OCI-LY7 (cell line): ENCODE measurements around the gene PSMG2. TPM values are rescaled to one million over a fixed set of nuclear protein-coding genes. Genes with fewer than 3 reads are reported as not detected.

Experiments used
- BruUV-seq: library from RNA; stranded (reverse); fragments of 400-500 nt; replicated peaks from 2 replicates; lab custom pipeline; 2021; lab: Mats Ljungman, UMichigan
- CTCF ChIA-PET: fragments of 300-600 bp; sonication (Branson Sonifier 250); formaldehyde crosslinking; loops from one replicate; lab custom pipeline; 2022; ENCODE audit warnings: antibody characterized with exemption; ENCODE audit not compliant: unreplicated experiment; lab: Charles Lee
- POLR2A ChIA-PET: fragments of 300-600 bp; sonication (Branson Sonifier 250); formaldehyde crosslinking; loops from one replicate; lab custom pipeline; 2022; ENCODE audit warnings: antibody characterized with exemption; lab: Charles Lee
- DNase-seq: peaks from one replicate; pipeline ENCODE4 v3.0.0-alpha.2; 2015; ENCODE audit warnings: low spot score
- H2AFZ ChIP-seq: fragments of 200-600 bp; sonication (generic), shearing (Covaris generic); 2 replicates; pipeline ENCODE4 v1.6.1; 2014; ENCODE audit warnings: mild to moderate bottlenecking, antibody characterized with exemption, low read length, moderate library complexity
- H3K27ac ChIP-seq: fragments of 200-600 bp; sonication (generic); 2 replicates; pipeline ENCODE4 v1.5.1; 2014; ENCODE audit warnings: mixed run types, low read depth, mild to moderate bottlenecking, moderate library complexity, low read length, inconsistent platforms; ENCODE audit not compliant: poor library complexity, severe bottlenecking
- H3K36me3 ChIP-seq: fragments of 200-600 bp; sonication (generic); 2 replicates; pipeline ENCODE4 v1.6.1; 2014; ENCODE audit warnings: mild to moderate bottlenecking, antibody characterized with exemption, low read length, moderate library complexity, mixed read lengths; ENCODE audit not compliant: insufficient read depth
- H3K4me1 ChIP-seq: fragments of 200-600 bp; sonication (generic); 2 replicates; pipeline ENCODE4 v1.5.1; 2014; ENCODE audit warnings: mild to moderate bottlenecking, low read length; ENCODE audit not compliant: insufficient read depth, poor library complexity, severe bottlenecking
- H3K4me2 ChIP-seq: fragments of 200-600 bp; sonication (generic); 2 replicates; pipeline ENCODE4 v1.6.1; 2014; ENCODE audit warnings: mild to moderate bottlenecking, low read length
- H3K4me3 ChIP-seq: fragments of 200-600 bp; sonication (generic); 2 replicates; pipeline ENCODE4 v1.5.1; 2014; ENCODE audit warnings: mild to moderate bottlenecking, low read depth, low read length; ENCODE audit not compliant: poor library complexity, severe bottlenecking
- H3K79me2 ChIP-seq: fragments of 200-600 bp; sonication (generic); 2 replicates; pipeline ENCODE4 v1.6.1; 2016; ENCODE audit warnings: low read depth, mild to moderate bottlenecking, low read length, moderate library complexity, mixed read lengths; ENCODE audit not compliant: insufficient read depth
- H3K9me2 ChIP-seq: fragments of 200-600 bp; sonication (generic); 2 replicates; pipeline ENCODE4 v1.6.1; 2016; ENCODE audit warnings: mild to moderate bottlenecking, low read length, mixed read lengths; ENCODE audit not compliant: insufficient read depth
- H3K9me3 ChIP-seq: fragments of 200-600 bp; sonication (generic); 2 replicates; pipeline ENCODE4 v1.6.1; 2014; ENCODE audit warnings: mild to moderate bottlenecking, mixed run types, low read length, mixed read lengths
- H4K20me1 ChIP-seq: fragments of 200-600 bp; sonication (generic); 2 replicates; pipeline ENCODE4 v1.6.1; 2014; ENCODE audit warnings: mild to moderate bottlenecking, antibody characterized with exemption, low read length, moderate library complexity, mixed read lengths; ENCODE audit not compliant: insufficient read depth
- EZH2phosphoT487 ChIP-seq: fragments of 200-600 bp; sonication (generic); IDR thresholded peaks from 2 replicates; pipeline ENCODE4 v1.6.1; 2018; ENCODE audit warnings: low read depth, borderline replicate concordance, mild to moderate bottlenecking, mixed run types, antibody characterized with exemption, low read length, moderate library complexity, mixed read lengths
- intact Hi-C: fragments of 100-400 bp; cut with micrococcal nuclease; formaldehyde crosslinking; loops from one replicate; pipeline ENCODE4 v1.10.0; 2022; ENCODE audit not compliant: unreplicated experiment
- total RNA-seq, 2 experiments: library from RNA; depleted of rRNA in 1 of 2; stranded (reverse); fragments of >200 nt in 1 of 2; shearing (Covaris generic) in 1 of 2; gene quantifications; 2 replicates each; pipeline ENCODE4 v1.2.3, GENCODE V29; 2014 to 2022
- TF ChIP-seq, protein P1 (sequence below): fragments of 200-600 bp; sonication (generic); conservative IDR thresholded peaks from 2 replicates; pipeline ENCODE4 v1.5.1; 2014; ENCODE audit warnings: mild to moderate bottlenecking, antibody characterized with exemption, low read length, moderate library complexity, mixed read lengths

PSMG2 gene
- total RNA-seq, 2 experiments from 2014 or later = 69.2 to 98.8 TPM

DNA sequence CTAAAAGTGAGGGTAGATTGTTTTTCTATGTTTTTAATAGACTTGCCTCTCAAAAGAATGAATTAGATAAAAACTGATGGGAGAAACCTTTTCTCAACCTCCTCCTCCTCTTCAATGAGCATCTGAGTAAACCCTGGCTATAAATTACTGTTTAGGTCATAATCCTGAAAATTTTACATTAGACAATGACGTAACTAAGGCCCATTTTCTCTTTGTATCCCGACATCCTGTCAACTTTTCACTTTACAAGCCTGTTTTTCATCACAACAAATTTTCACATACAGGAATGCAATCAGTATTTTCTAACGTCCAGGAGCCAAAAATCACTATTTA, 46.3 kb upstream of the PSMG2 start:
- peaks cover 3% of the 10 kb centered on the region for H3K4me1 ChIP-seq
- ChIA-PET POLR2A (no interaction called here), CTCF (no interaction called here)
- no peak overlapping the region; the same call in 1 of the 2 replicates for H2AFZ ChIP-seq
- no peaks in the 10 kb centered on the region for H3K9me2 ChIP-seq
- peak overlapping the region; percentile 70; the same call in 1 of the 2 replicates for H3K4me2 ChIP-seq
- no peaks in the 10 kb centered on the region for H4K20me1 ChIP-seq
- intact Hi-C loops = no loop called here
- H3K27ac ChIP-seq = no peak overlapping the region
- H3K79me2 ChIP-seq = no peaks in the 10 kb centered on the region
- DNase-seq = no peak
- H3K9me3 ChIP-seq = no peaks in the 10 kb centered on the region
- no TSS peak for BruUV-seq
- TF ChIP-seq, protein P1, sequence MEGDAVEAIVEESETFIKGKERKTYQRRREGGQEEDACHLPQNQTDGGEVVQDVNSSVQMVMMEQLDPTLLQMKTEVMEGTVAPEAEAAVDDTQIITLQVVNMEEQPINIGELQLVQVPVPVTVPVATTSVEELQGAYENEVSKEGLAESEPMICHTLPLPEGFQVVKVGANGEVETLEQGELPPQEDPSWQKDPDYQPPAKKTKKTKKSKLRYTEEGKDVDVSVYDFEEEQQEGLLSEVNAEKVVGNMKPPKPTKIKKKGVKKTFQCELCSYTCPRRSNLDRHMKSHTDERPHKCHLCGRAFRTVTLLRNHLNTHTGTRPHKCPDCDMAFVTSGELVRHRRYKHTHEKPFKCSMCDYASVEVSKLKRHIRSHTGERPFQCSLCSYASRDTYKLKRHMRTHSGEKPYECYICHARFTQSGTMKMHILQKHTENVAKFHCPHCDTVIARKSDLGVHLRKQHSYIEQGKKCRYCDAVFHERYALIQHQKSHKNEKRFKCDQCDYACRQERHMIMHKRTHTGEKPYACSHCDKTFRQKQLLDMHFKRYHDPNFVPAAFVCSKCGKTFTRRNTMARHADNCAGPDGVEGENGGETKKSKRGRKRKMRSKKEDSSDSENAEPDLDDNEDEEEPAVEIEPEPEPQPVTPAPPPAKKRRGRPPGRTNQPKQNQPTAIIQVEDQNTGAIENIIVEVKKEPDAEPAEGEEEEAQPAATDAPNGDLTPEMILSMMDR = no peak
- TF ChIP-seq EZH2phosphoT487 = 0 out of 2 replicates have a peak, but pooled peaks have one; percentile 71
- H3K4me3 ChIP-seq = no peak overlapping the region
- no peaks in the 10 kb centered on the region for H3K36me3 ChIP-seq

DNA sequence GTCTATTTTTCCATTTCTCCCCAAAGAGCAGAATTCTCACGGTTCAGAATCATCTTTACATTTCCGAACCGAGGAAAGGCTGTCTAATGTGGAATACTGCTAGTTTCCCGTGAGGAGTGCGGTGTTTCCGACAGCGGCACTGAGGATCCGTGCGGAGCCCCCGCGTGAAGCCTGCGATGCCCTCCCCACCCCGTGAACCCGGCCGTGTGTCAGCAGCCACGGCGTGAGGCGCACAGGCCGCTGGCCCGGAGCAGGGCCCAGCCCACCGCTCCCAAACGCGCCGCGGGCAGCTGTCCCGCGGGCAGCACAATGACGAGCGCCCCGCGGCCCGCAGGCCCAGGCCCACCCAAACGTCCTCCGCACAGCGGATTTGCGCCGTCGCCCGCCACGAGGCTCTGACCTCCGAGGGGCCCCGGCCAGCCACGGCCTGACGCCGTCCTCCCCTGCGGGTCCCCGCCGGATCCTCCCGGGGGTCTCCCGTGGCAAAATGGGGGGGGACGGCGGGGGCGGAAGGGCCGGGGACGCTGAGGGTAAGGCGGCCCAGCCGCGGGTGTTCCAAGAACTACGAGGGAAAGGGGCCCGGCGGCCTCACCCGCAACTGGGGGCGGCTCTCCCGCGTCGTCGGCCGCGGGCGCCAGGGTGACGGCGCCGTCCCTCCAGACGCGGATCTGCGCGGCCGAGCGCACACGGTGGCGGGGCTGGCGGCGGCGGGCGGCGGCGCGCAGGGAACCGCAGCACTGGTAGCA, 45.7 kb upstream of the PSMG2 start:
- H3K4me1 ChIP-seq = peaks cover 3% of the 10 kb centered on the region
- H3K9me3 ChIP-seq = no peaks in the 10 kb centered on the region
- no peaks in the 10 kb centered on the region for H3K79me2 ChIP-seq
- peak overlapping the region; percentile 63 for H3K4me3 ChIP-seq
- no peaks in the 10 kb centered on the region for H3K36me3 ChIP-seq
- H3K27ac ChIP-seq = no peak overlapping the region
- TF ChIP-seq EZH2phosphoT487 = no peak
- TF ChIP-seq, protein P1 = no peak
- intact Hi-C loops = no loop called here
- no peaks in the 10 kb centered on the region for H4K20me1 ChIP-seq
- BruUV-seq = no TSS peak
- POLR2A ChIA-PET = no interaction called here
- H3K9me2 ChIP-seq = no peaks in the 10 kb centered on the region
- peak overlapping the region; percentile 47; the same call in 1 of the 2 replicates for H2AFZ ChIP-seq
- CTCF ChIA-PET = no interaction called here
- no peak for DNase-seq
- peak overlapping the region; percentile 70 for H3K4me2 ChIP-seq
